Measurements from ENCODE around the gene PRKAG1.

The PRKAG1 gene

DNA sequence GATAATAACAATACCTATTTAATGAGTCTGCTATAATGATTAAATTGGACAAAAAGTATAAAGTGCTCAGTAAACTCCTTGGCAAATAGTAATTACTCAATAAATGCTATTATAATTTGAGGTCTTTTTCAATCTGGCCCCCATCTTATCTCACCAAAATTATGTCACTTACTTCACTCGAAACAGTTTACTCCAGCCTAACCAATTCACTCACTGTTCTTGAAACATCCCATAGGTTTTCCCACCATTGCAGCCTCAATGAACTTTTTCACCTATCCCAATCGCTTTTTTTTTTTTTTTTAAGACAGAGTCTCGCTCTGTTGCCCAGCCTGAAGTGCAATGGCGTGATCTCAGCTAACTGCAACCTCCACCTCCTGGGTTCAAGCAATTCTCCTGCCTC lies 17.5 kb upstream of the PRKAG1 start:
- Histone ChIP-seq H3K4me2 (ENCODE audit: low read depth, low read length) (no peak overlapping the region), H2AFZ (ENCODE audit: low read length) (no peak overlapping the region), H3K9me2 (replicated peaks; ENCODE audit: insufficient read depth, low read length) (no peaks in the 10 kb centered on the region), H3K79me2 (ENCODE audit: low read length) (no peaks in the 10 kb centered on the region), H3K4me3 (ENCODE audit: low read length) (no peak overlapping the region), H3K9me3 (replicated peaks; ENCODE audit: insufficient read depth, low read length) (no peaks in the 10 kb centered on the region), H3K9ac (ENCODE audit: low read length) (no peak overlapping the region), H3F3A (ENCODE audit: insufficient read depth, low read length) (no peaks in the 10 kb centered on the region), H4K20me1 (ENCODE audit: insufficient read depth, low read length) (no peaks in the 10 kb centered on the region), H3K27ac (ENCODE audit: low read length) (no peak overlapping the region), H3K4me1 (ENCODE audit: low read length) (no peaks in the 10 kb centered on the region), H3K36me3 (replicated peaks; ENCODE audit: insufficient read depth, low read length) (no peaks in the 10 kb centered on the region; the same call in 1 of the 2 replicates), H3K27me3 (replicated peaks; ENCODE audit: insufficient read depth, low read length) (no peaks in the 10 kb centered on the region)
- DNase-seq, result no peak
- TF ChIP-seq CTCF (IDR thresholded peaks at IDR 0.05; ENCODE audit: low read length), result no peak

DNA sequence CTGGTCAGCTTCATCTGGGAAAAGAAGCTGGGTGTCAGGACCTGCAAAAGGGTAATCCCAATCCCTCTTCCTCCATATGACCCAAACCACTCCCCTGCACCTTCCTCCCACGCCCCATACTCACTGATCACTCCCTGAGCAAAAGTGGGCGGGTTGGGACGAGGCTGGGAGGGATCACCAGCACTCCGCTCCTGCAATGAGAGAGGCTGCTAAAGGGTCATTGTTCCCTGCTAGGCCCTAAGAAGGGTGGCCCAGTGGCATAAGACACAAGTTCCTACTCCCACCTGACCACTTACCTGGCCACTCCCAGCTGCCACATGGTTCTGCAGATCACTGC lies 15.7 kb upstream of the PRKAG1 start:
- no peaks in the 10 kb centered on the region for H3K9me2 ChIP-seq (replicated peaks; ENCODE audit: insufficient read depth, low read length)
- no peaks in the 10 kb centered on the region for H3K27me3 ChIP-seq (replicated peaks; ENCODE audit: insufficient read depth, low read length)
- H3K4me2 ChIP-seq (ENCODE audit: low read depth, low read length), result no peak overlapping the region
- no peak overlapping the region for H2AFZ ChIP-seq (ENCODE audit: low read length)
- H4K20me1 ChIP-seq (ENCODE audit: insufficient read depth, low read length), result no peaks in the 10 kb centered on the region
- H3K79me2 ChIP-seq (ENCODE audit: low read length), result no peaks in the 10 kb centered on the region
- no peak overlapping the region for H3K4me3 ChIP-seq (ENCODE audit: low read length)
- H3K27ac ChIP-seq (ENCODE audit: low read length), result no peak overlapping the region
- H3K9me3 ChIP-seq (replicated peaks; ENCODE audit: insufficient read depth, low read length), result no peaks in the 10 kb centered on the region
- H3K9ac ChIP-seq (ENCODE audit: low read length), result no peak overlapping the region
- no peaks in the 10 kb centered on the region; the same call in 1 of the 2 replicates for H3K36me3 ChIP-seq (replicated peaks; ENCODE audit: insufficient read depth, low read length)
- no peaks in the 10 kb centered on the region for H3F3A ChIP-seq (ENCODE audit: insufficient read depth, low read length)
- TF ChIP-seq CTCF (IDR thresholded peaks at IDR 0.05; ENCODE audit: low read length), result no peak
- TF ChIP-seq EZH2 (optimal IDR thresholded peaks at IDR 0.05; ENCODE audit: low read depth, low read length), result no peak
- H3K4me1 ChIP-seq (ENCODE audit: low read length), result no peaks in the 10 kb centered on the region
- no peak for DNase-seq

DNA sequence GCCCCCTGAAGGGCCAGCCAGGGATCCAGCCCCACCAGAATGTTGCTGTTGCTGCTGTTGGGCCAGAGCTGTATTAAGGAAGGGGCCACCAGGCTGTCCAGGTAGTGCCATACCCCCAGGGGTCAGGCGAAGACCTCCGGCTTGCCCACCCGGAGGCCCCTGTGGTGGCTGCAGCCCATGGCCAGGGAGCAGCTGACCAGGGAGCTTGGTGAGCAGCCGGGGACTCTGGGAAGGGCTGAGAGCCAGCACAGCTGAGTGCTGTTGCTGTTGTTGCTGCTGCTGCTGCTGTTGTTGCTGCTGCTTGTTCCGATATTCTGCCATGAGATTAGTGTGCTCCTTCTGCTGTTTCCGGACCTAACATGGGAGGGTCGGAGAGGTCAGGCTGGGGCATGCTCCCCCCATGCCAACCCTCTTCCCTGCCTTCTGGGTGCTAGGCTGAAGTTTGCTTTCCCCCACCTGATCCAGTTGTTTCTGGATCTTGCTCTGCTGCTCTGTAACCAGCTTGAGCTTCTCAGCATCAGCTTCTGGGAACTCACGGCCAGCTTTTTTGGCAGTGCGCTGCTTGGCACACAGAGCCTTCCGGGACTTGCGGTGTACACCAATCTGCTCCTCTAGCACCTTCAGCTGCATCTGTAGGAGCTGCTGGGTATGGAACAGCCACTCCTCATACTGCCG lies 15.2 kb upstream of the PRKAG1 start:
- H3K4me2 ChIP-seq (ENCODE audit: low read depth, low read length), result no peak overlapping the region
- no peaks in the 10 kb centered on the region for H3K79me2 ChIP-seq (ENCODE audit: low read length)
- H3K9me3 ChIP-seq (replicated peaks; ENCODE audit: insufficient read depth, low read length), result no peaks in the 10 kb centered on the region
- H3K9me2 ChIP-seq (replicated peaks; ENCODE audit: insufficient read depth, low read length), result no peaks in the 10 kb centered on the region
- no peak overlapping the region for H3K4me3 ChIP-seq (ENCODE audit: low read length)
- H3K4me1 ChIP-seq (ENCODE audit: low read length), result no peaks in the 10 kb centered on the region
- DNase-seq, result no peak
- H3K9ac ChIP-seq (ENCODE audit: low read length), result no peak overlapping the region
- no peaks in the 10 kb centered on the region for H3F3A ChIP-seq (ENCODE audit: insufficient read depth, low read length)
- no peak overlapping the region for H3K27ac ChIP-seq (ENCODE audit: low read length)
- no peaks in the 10 kb centered on the region for H4K20me1 ChIP-seq (ENCODE audit: insufficient read depth, low read length)
- H2AFZ ChIP-seq (ENCODE audit: low read length), result no peak overlapping the region
- no peak for TF ChIP-seq EZH2 (optimal IDR thresholded peaks at IDR 0.05; ENCODE audit: low read depth, low read length)
- TF ChIP-seq CTCF (IDR thresholded peaks at IDR 0.05; ENCODE audit: low read length), result no peak
- TF ChIP-seq EZH2phosphoT487 (IDR thresholded peaks at IDR 0.05; ENCODE audit: low read length), result no peak
- no peaks in the 10 kb centered on the region; the same call in 1 of the 2 replicates for H3K36me3 ChIP-seq (replicated peaks; ENCODE audit: insufficient read depth, low read length)
- no peaks in the 10 kb centered on the region for H3K27me3 ChIP-seq (replicated peaks; ENCODE audit: insufficient read depth, low read length)
